Panc1 (cell line): Measurements from ENCODE around the gene KCNAB1.

Experiments used
- TF ChIP-seq, protein P1 (sequence below): fragments of 450-650 bp; IDR thresholded peaks from 2 replicates; pipeline ENCODE4 v1.5.1; 2017; ENCODE audit warnings: mild to moderate bottlenecking
- TF ChIP-seq, protein P2 (sequence below), 2 experiments: IDR thresholded peaks; 2 replicates each; pipeline ENCODE4 v1.6.1; 2011 to 2012; ENCODE audit warnings: low read depth in 2 of 2, control low read depth in 1 of 2, low read length in 1 of 2, mild to moderate bottlenecking in 1 of 2, moderate library complexity in 1 of 2; ENCODE audit not compliant: insufficient read depth in 1 of 2

DNA sequence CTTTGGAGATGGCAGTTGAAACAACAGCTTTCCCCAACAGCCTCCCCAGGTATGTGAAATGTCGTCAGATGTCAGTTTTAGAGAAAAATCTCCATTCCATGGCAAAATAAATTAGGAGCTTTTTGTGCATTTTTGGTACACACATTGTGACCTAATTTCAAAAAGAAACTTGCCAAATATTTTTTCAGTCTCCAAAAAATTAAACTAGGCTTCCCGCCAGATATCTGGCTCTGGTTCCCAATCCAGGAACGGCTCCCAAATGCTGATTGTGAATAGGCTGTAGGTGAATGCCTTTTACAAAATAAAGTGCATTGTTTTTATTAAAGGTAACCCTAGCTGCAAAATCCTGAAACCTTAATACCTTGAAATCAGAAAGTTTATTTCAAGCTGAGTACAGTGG lies 10.9 kb downstream of the KCNAB1 start:
- TF ChIP-seq, protein P1, sequence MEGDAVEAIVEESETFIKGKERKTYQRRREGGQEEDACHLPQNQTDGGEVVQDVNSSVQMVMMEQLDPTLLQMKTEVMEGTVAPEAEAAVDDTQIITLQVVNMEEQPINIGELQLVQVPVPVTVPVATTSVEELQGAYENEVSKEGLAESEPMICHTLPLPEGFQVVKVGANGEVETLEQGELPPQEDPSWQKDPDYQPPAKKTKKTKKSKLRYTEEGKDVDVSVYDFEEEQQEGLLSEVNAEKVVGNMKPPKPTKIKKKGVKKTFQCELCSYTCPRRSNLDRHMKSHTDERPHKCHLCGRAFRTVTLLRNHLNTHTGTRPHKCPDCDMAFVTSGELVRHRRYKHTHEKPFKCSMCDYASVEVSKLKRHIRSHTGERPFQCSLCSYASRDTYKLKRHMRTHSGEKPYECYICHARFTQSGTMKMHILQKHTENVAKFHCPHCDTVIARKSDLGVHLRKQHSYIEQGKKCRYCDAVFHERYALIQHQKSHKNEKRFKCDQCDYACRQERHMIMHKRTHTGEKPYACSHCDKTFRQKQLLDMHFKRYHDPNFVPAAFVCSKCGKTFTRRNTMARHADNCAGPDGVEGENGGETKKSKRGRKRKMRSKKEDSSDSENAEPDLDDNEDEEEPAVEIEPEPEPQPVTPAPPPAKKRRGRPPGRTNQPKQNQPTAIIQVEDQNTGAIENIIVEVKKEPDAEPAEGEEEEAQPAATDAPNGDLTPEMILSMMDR, result no peak
- TF ChIP-seq, protein P2, sequence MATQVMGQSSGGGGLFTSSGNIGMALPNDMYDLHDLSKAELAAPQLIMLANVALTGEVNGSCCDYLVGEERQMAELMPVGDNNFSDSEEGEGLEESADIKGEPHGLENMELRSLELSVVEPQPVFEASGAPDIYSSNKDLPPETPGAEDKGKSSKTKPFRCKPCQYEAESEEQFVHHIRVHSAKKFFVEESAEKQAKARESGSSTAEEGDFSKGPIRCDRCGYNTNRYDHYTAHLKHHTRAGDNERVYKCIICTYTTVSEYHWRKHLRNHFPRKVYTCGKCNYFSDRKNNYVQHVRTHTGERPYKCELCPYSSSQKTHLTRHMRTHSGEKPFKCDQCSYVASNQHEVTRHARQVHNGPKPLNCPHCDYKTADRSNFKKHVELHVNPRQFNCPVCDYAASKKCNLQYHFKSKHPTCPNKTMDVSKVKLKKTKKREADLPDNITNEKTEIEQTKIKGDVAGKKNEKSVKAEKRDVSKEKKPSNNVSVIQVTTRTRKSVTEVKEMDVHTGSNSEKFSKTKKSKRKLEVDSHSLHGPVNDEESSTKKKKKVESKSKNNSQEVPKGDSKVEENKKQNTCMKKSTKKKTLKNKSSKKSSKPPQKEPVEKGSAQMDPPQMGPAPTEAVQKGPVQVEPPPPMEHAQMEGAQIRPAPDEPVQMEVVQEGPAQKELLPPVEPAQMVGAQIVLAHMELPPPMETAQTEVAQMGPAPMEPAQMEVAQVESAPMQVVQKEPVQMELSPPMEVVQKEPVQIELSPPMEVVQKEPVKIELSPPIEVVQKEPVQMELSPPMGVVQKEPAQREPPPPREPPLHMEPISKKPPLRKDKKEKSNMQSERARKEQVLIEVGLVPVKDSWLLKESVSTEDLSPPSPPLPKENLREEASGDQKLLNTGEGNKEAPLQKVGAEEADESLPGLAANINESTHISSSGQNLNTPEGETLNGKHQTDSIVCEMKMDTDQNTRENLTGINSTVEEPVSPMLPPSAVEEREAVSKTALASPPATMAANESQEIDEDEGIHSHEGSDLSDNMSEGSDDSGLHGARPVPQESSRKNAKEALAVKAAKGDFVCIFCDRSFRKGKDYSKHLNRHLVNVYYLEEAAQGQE (IDR thresholded peaks at IDR 0.05; ENCODE audit: insufficient read depth in 1 of 2, low read depth in 2 of 2, low read length in 1 of 2), result no peak
